Measurements from ENCODE around the gene ICE1. TPM values are rescaled to one million over a fixed set of nuclear protein-coding genes. Genes with fewer than 3 reads are reported as not detected.

Gene ICE1
- total RNA-seq, 1 experiment from 2014 or later: 68.4 TPM

- peaks cover 90% of the 10 kb centered on the region for H3K27me3 ChIP-seq (ENCODE audit: insufficient read depth, low read depth)
- no peaks in the 10 kb centered on the region for H3K9me2 ChIP-seq (ENCODE audit: insufficient read depth)
- no TSS peak for BruUV-seq (replicated peaks)
- ChIA-PET POLR2A (ENCODE audit: unreplicated experiment) (no interaction called here), CTCF (no interaction called here)
- TF ChIP-seq EZH2 (IDR thresholded peaks at IDR 0.05; ENCODE audit: low read depth): no peak
- no peak for TF ChIP-seq CTCF (conservative IDR thresholded peaks at IDR 0.05)
- no peak overlapping the region for H3K27ac ChIP-seq
- H3K79me2 ChIP-seq (ENCODE audit: low read depth): no peaks in the 10 kb centered on the region
- no peaks in the 10 kb centered on the region for H3K4me1 ChIP-seq (replicated peaks; ENCODE audit: insufficient read depth)
- no peak for DNase-seq
- H3K4me3 ChIP-seq: no peak overlapping the region
- no peak overlapping the region for H3K4me2 ChIP-seq
- no peaks in the 10 kb centered on the region; the same call in 1 of the 2 replicates for H4K20me1 ChIP-seq (ENCODE audit: insufficient read depth)
- H3K9me3 ChIP-seq (ENCODE audit: insufficient read depth, low read depth): no peaks in the 10 kb centered on the region
- no peak overlapping the region for H2AFZ ChIP-seq
- no peaks in the 10 kb centered on the region for H3K36me3 ChIP-seq (ENCODE audit: low read depth)
- intact Hi-C loops (cut with micrococcal nuclease; ENCODE audit: unreplicated experiment): no loop called here
- H3F3A ChIP-seq (ENCODE audit: insufficient read depth, low read depth): no peaks in the 10 kb centered on the region
Observed at GRCh38 chr5:5537426-5537825, 114.9 kb downstream of the ICE1 start.

GRCh38 chr5:5539590-5539989, 117.1 kb downstream of the ICE1 start:
- peaks cover 87% of the 10 kb centered on the region for H3K27me3 ChIP-seq (ENCODE audit: insufficient read depth, low read depth)
- BruUV-seq (replicated peaks): no TSS peak
- no peak for TF ChIP-seq CTCF (conservative IDR thresholded peaks at IDR 0.05)
- no peak for TF ChIP-seq EZH2 (IDR thresholded peaks at IDR 0.05; ENCODE audit: low read depth)
- H3F3A ChIP-seq (ENCODE audit: insufficient read depth, low read depth): no peaks in the 10 kb centered on the region
- H2AFZ ChIP-seq: no peak overlapping the region
- no peaks in the 10 kb centered on the region for H3K36me3 ChIP-seq (ENCODE audit: low read depth)
- no peak overlapping the region for H3K4me3 ChIP-seq
- H3K4me2 ChIP-seq: no peak overlapping the region
- no peak for DNase-seq
- H3K9me3 ChIP-seq (ENCODE audit: insufficient read depth, low read depth): no peaks in the 10 kb centered on the region
- ChIA-PET POLR2A (ENCODE audit: unreplicated experiment) (interaction anchor here (0.7 kb wide), 1 partner anchor 632 kb away, joined by 3 read pairs; no protein-coding TSS in a partner anchor), CTCF (no interaction called here)
- no peaks in the 10 kb centered on the region for H3K79me2 ChIP-seq (ENCODE audit: low read depth)
- no peak overlapping the region for H3K27ac ChIP-seq
- no peaks in the 10 kb centered on the region for H3K4me1 ChIP-seq (replicated peaks; ENCODE audit: insufficient read depth)
- intact Hi-C loops (cut with micrococcal nuclease; ENCODE audit: unreplicated experiment): no loop called here
- H4K20me1 ChIP-seq (ENCODE audit: insufficient read depth): no peaks in the 10 kb centered on the region; the same call in 1 of the 2 replicates
- no peaks in the 10 kb centered on the region for H3K9me2 ChIP-seq (ENCODE audit: insufficient read depth)
